Kidney glomerular epithelial cell (primary cell): ENCODE results near the gene TMEM212.

Source experiments
- DNase-seq: peaks from one replicate; lab custom pipeline; 2025; lab: John Stamatoyannopoulos, UW

Gene TMEM212

GRCh38 chr3:171842864-171843518 is at the start of gene TMEM212:
Gene TMEM212, plus strand, starts transcription at chr3:171843349. Its CDS starts 35 bp downstream, at chr3:171843384.
- peak; percentile 38 for DNase-seq

- no peak for DNase-seq
Measured at GRCh38 chr3:171796625-171797264, 46.4 kb upstream of the TMEM212 start.

GRCh38 chr3:171797265-171797679 is 45.9 kb upstream of the TMEM212 start:
- DNase-seq = no peak

- DNase-seq = no peak
Measured at GRCh38 chr3:171797873-171798272, 45.3 kb upstream of the TMEM212 start.

GRCh38 chr3:171799501-171799900 is 43.6 kb upstream of the TMEM212 start:
- peak; percentile 22 for DNase-seq

- peak; percentile 86 for DNase-seq
Measured at GRCh38 chr3:171801738-171802589, 41.2 kb upstream of the TMEM212 start.

- no peak for DNase-seq
Measured at GRCh38 chr3:171802590-171802956, 40.6 kb upstream of the TMEM212 start.

- DNase-seq = no peak
Measured at GRCh38 chr3:171803044-171803443, 40.1 kb upstream of the TMEM212 start.

GRCh38 chr3:171804618-171805389 is 38.3 kb upstream of the TMEM212 start:
- no peak for DNase-seq

GRCh38 chr3:171805687-171806086 is 37.5 kb upstream of the TMEM212 start:
- DNase-seq = no peak

GRCh38 chr3:171806200-171807128 is 36.7 kb upstream of the TMEM212 start:
- DNase-seq = peak; percentile 19

- DNase-seq = no peak
Measured at GRCh38 chr3:171807129-171807675, 35.9 kb upstream of the TMEM212 start.

- no peak for DNase-seq
Measured at GRCh38 chr3:171807806-171808205, 35.3 kb upstream of the TMEM212 start.

GRCh38 chr3:171809611-171809860 is 33.6 kb upstream of the TMEM212 start:
- DNase-seq = peak; percentile 53

- DNase-seq = peak; percentile 82
Measured at GRCh38 chr3:171809861-171810628, 33.1 kb upstream of the TMEM212 start, which contains the start of gene PLD1. Gene PLD1, minus strand, starts transcription at chr3:171810483. Its CDS starts 72,432 bp downstream, at chr3:171738051.

GRCh38 chr3:171810629-171811294 is 32.4 kb upstream of the TMEM212 start:
- no peak for DNase-seq

GRCh38 chr3:171811295-171811912 is 31.7 kb upstream of the TMEM212 start:
- DNase-seq = peak; percentile 52

GRCh38 chr3:171811913-171812335 is 31.2 kb upstream of the TMEM212 start:
- DNase-seq = no peak

- no peak for DNase-seq
Measured at GRCh38 chr3:171812811-171813210, 30.3 kb upstream of the TMEM212 start.
